Cardiac septum (tissue), 1 donor: ENCODE measurements around the gene LAMC3. TPM values are rescaled to one million over a fixed set of nuclear protein-coding genes. Genes with fewer than 3 reads are reported as not detected.

Experiments
- DNase-seq: peaks from one replicate; pipeline ENCODE4 v3.0.0-alpha.2; 2020; ENCODE audit warnings: low spot score
- intact Hi-C: fragments of 100-400 bp; cut with DNase I; formaldehyde crosslinking; loops from one replicate; pipeline ENCODE4 v1.14.0; 2022
- total RNA-seq: library from RNA; stranded (reverse); fragmentation: NEBNext Ultra II Directional; extraction: Animal tissue kit (Norgen Biotek cat#: 25700); gene quantifications from one replicate; pipeline ENCODE4 v1.2.1, GENCODE V29; 2021
- donor health status: DM: no; HTN: no; CAD: no.

Gene LAMC3
- total RNA-seq, 1 donor from 2014 or later: 0.89 TPM

- intact Hi-C loops: no loop called here
These were observed 7.0 kb upstream of the LAMC3 start for GRCh38 chr9:131001990-131002389.

GRCh38 chr9:131006601-131007000 lies 2.4 kb upstream of the LAMC3 start:
- no peak for DNase-seq
- intact Hi-C loops: no loop called here

More at GRCh38 chr9:131001990-131002389, 7.0 kb upstream of the LAMC3 start:
- DNase-seq: no peak

- intact Hi-C loops: no loop called here
- no peak for DNase-seq
These were observed 888 bp upstream of the LAMC3 start for GRCh38 chr9:131008086-131008485.

- intact Hi-C loops: no loop called here
- no peak for DNase-seq
These were observed 438 bp upstream of the LAMC3 start for GRCh38 chr9:131008563-131008908.

- DNase-seq: no peak
- intact Hi-C loops: no loop called here
These were observed 1.7 kb downstream of the LAMC3 start for GRCh38 chr9:131010482-131011273.

GRCh38 chr9:131011274-131012022 lies 2.5 kb downstream of the LAMC3 start:
- intact Hi-C loops: no loop called here

GRCh38 chr9:131012023-131012334 lies 3.0 kb downstream of the LAMC3 start:
- DNase-seq: no peak
- intact Hi-C loops: no loop called here

More at GRCh38 chr9:131011274-131012022, 2.5 kb downstream of the LAMC3 start:
- no peak for DNase-seq

- intact Hi-C loops: no loop called here
- DNase-seq: no peak
These were observed 3.5 kb downstream of the LAMC3 start for GRCh38 chr9:131012396-131012917.

- intact Hi-C loops: no loop called here
- no peak for DNase-seq
These were observed 4.2 kb downstream of the LAMC3 start for GRCh38 chr9:131013015-131013755.

- DNase-seq: no peak
- intact Hi-C loops: no loop called here
These were observed 5.0 kb downstream of the LAMC3 start for GRCh38 chr9:131013771-131014676.

- intact Hi-C loops: no loop called here
- DNase-seq: no peak
These were observed 6.1 kb downstream of the LAMC3 start for GRCh38 chr9:131015112-131015511.

GRCh38 chr9:131015876-131016397 lies 7.0 kb downstream of the LAMC3 start:
- no peak for DNase-seq
- intact Hi-C loops: no loop called here

- DNase-seq: no peak
- intact Hi-C loops: no loop called here
These were observed 8.1 kb downstream of the LAMC3 start for GRCh38 chr9:131017067-131017466.

- no peak for DNase-seq
- intact Hi-C loops: no loop called here
These were observed 9.6 kb downstream of the LAMC3 start for GRCh38 chr9:131018621-131019020.

- intact Hi-C loops: no loop called here
These were observed 10.6 kb downstream of the LAMC3 start for GRCh38 chr9:131019388-131020239.

GRCh38 chr9:131020388-131020787 lies 11.4 kb downstream of the LAMC3 start:
- intact Hi-C loops: no loop called here

More at GRCh38 chr9:131019388-131020239, 10.6 kb downstream of the LAMC3 start:
- DNase-seq: no peak

GRCh38 chr9:131020862-131021261 lies 11.9 kb downstream of the LAMC3 start:
- intact Hi-C loops: no loop called here
- DNase-seq: no peak

More at GRCh38 chr9:131020388-131020787, 11.4 kb downstream of the LAMC3 start:
- DNase-seq: no peak

- intact Hi-C loops: no loop called here
- DNase-seq: no peak
These were observed 12.8 kb downstream of the LAMC3 start for GRCh38 chr9:131021785-131022184.
